A673 (cell line): Measurements from ENCODE around the gene TRPM2.

Experiments used
- EZH2 ChIP-seq: fragments of 200-600 bp; sonication (generic); IDR thresholded peaks from 2 replicates; pipeline ENCODE4 v1.6.1; 2017; ENCODE audit warnings: borderline replicate concordance, low read depth, mild to moderate bottlenecking, mixed read lengths, antibody characterized with exemption, low read length; ENCODE audit not compliant: poor library complexity, severe bottlenecking
- TF ChIP-seq, protein P1 (sequence below): fragments of 300-800, 200-600 bp; sonication (generic); conservative IDR thresholded peaks from 2 replicates; pipeline ENCODE4 v1.5.1; 2017; ENCODE audit warnings: low read depth, mild to moderate bottlenecking, antibody characterized with exemption, low read length, moderate library complexity, mixed read lengths

DNA sequence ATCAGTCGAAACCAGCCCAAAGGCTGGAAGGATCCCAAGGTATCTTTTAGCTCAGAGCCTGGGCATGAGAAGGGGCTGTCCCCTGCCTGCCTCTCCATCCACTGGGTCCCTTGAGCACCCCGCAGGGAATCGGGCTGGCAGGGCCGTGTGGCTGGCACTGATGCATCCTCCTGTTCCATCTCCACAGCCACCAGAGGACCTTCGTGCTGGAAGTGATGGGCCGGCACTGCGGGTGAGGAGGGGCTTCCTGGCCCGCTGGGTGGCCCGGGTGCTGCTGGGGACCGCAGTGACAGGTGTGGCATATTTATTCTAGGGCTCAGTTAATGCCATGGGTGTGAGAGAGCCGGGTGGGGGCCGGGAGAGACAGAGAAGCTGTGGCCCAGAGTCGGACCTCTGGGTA lies 40.0 kb upstream of the TRPM2 start:
- TF ChIP-seq, protein P1, sequence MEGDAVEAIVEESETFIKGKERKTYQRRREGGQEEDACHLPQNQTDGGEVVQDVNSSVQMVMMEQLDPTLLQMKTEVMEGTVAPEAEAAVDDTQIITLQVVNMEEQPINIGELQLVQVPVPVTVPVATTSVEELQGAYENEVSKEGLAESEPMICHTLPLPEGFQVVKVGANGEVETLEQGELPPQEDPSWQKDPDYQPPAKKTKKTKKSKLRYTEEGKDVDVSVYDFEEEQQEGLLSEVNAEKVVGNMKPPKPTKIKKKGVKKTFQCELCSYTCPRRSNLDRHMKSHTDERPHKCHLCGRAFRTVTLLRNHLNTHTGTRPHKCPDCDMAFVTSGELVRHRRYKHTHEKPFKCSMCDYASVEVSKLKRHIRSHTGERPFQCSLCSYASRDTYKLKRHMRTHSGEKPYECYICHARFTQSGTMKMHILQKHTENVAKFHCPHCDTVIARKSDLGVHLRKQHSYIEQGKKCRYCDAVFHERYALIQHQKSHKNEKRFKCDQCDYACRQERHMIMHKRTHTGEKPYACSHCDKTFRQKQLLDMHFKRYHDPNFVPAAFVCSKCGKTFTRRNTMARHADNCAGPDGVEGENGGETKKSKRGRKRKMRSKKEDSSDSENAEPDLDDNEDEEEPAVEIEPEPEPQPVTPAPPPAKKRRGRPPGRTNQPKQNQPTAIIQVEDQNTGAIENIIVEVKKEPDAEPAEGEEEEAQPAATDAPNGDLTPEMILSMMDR, result no peak
- TF ChIP-seq EZH2, result no peak
